Caco-2 (cell line): ENCODE results near the gene OSBPL8. TPM values are rescaled to one million over a fixed set of nuclear protein-coding genes. Genes with fewer than 3 reads are reported as not detected.

Experiments used
- BruUV-seq: library from RNA; stranded (reverse); fragments of 400-500 nt; replicated peaks from 2 replicates; lab custom pipeline; 2021; lab: Mats Ljungman, UMichigan
- CTCF ChIA-PET: fragments of 300-600 bp; sonication (Branson Sonifier 250); formaldehyde crosslinking; loops from one replicate; lab custom pipeline; 2022; ENCODE audit warnings: antibody characterized with exemption; lab: Charles Lee
- POLR2A ChIA-PET: fragments of 300-600 bp; sonication (Branson Sonifier 250); formaldehyde crosslinking; loops from one replicate; lab custom pipeline; 2022; ENCODE audit warnings: antibody characterized with exemption; lab: Charles Lee
- DNase-seq, 2 experiments: peaks; one replicate each; pipeline versions ENCODE4 v3.0.0 to v3.0.0-alpha.2; 2020 to 2022
- H3K27me3 ChIP-seq: replicated peaks from 2 replicates; pipeline ENCODE4 v1.6.0; 2011; ENCODE audit warnings: low read length; ENCODE audit not compliant: control insufficient read depth, insufficient read depth
- H3K36me3 ChIP-seq: 2 replicates; pipeline ENCODE4 v1.5.1; 2011; ENCODE audit warnings: low read length; ENCODE audit not compliant: control insufficient read depth, insufficient read depth
- H3K4me1 ChIP-seq: fragments of 250-450 bp; sonication (Bioruptor Pico); 2 replicates; pipeline ENCODE4 v1.5.1; 2020; ENCODE audit warnings: mild to moderate bottlenecking
- H3K4me3 ChIP-seq: 2 replicates; pipeline ENCODE4 v1.5.1; 2011; ENCODE audit warnings: low read depth, mild to moderate bottlenecking, control low read depth, low read length
- H3K9me3 ChIP-seq: fragments of 250-450 bp; sonication (Bioruptor Pico); 2 replicates; pipeline ENCODE4 v1.5.1; 2020; ENCODE audit warnings: mild to moderate bottlenecking, moderate library complexity
- H3K27ac Mint-ChIP-seq: one replicate; pipeline ENCODE4 v1.8.0; 2022; ENCODE audit warnings: mixed read lengths; ENCODE audit not compliant: unreplicated experiment
- H3K27me3 Mint-ChIP-seq: one replicate; pipeline ENCODE4 v1.8.0; 2022; ENCODE audit warnings: mixed read lengths; ENCODE audit not compliant: insufficient read depth, unreplicated experiment
- H3K36me3 Mint-ChIP-seq: one replicate; pipeline ENCODE4 v1.8.0; 2022; ENCODE audit warnings: mild to moderate bottlenecking, mixed read lengths; ENCODE audit not compliant: insufficient read depth, unreplicated experiment
- H3K4me1 Mint-ChIP-seq: one replicate; pipeline ENCODE4 v1.8.0; 2022; ENCODE audit warnings: low read depth, mixed read lengths; ENCODE audit not compliant: unreplicated experiment
- H3K4me3 Mint-ChIP-seq: one replicate; pipeline ENCODE4 v1.8.0; 2022; ENCODE audit warnings: mild to moderate bottlenecking, moderate library complexity, mixed read lengths; ENCODE audit not compliant: unreplicated experiment
- H3K9me3 Mint-ChIP-seq: one replicate; pipeline ENCODE4 v1.8.0; 2022; ENCODE audit warnings: mixed read lengths; ENCODE audit not compliant: unreplicated experiment
- CTCF ChIP-seq, 2 experiments: fragments of 200-600 bp in 1 of 2; IDR thresholded peaks; 1 replicate in 1 of 2; 2 replicates in 1 of 2; pipeline versions ENCODE4 v1.5.1 to v1.8.0; 2011 to 2022; ENCODE audit warnings: antibody characterized with exemption in 1 of 2, control low read depth in 1 of 2, inconsistent platforms in 1 of 2, low read depth in 1 of 2, low read length in 1 of 2, mild to moderate bottlenecking in 1 of 2, moderate library complexity in 1 of 2; ENCODE audit not compliant: insufficient read depth in 1 of 2, severe bottlenecking in 1 of 2, unreplicated experiment in 1 of 2
- intact Hi-C: fragments of 100-400 bp; cut with micrococcal nuclease; formaldehyde crosslinking; loops from one replicate; pipeline ENCODE4 v1.10.0; 2022; ENCODE audit not compliant: unreplicated experiment
- total RNA-seq: library from RNA; stranded (reverse); gene quantifications from 2 replicates; pipeline ENCODE4 v1.2.3, GENCODE V29; 2022

OSBPL8 gene
- total RNA-seq, 1 experiment from 2014 or later: 50.0 TPM

DNA sequence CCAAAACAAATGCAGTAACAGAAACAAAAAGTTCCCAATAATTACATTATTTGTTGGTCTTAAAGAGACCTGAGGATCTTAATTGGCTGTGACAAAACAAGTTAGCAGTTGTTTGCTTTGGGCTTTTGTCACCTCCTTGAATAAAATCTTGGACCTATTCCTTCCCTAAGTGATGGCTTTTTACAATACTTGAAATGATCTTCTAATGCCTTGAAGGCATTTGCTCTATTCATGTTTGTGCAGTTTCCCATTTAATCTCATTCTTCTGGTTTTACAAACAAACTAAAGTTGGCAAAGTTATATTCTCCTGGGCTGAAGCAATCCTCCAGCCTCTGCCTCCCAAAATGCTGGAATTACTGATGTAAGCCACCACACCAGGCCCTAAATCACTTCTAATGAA is 98.8 kb downstream of the OSBPL8 start:
- CTCF ChIA-PET: no interaction called here
- no peak for TF ChIP-seq CTCF (IDR thresholded peaks at IDR 0.05; ENCODE audit: insufficient read depth in 1 of 2, low read depth in 1 of 2, low read length in 1 of 2, severe bottlenecking in 1 of 2, unreplicated experiment in 1 of 2)

GRCh38 chr12:76457818-76458217 is 101.8 kb downstream of the OSBPL8 start:
- POLR2A ChIA-PET: no interaction called here
- intact Hi-C loops: no loop called here
- H3K9me3 ChIP-seq: no peaks in the 10 kb centered on the region
- no peaks in the 10 kb centered on the region for H3K27me3 Mint-ChIP-seq
- no TSS peak for BruUV-seq
- TF ChIP-seq CTCF (IDR thresholded peaks at IDR 0.05; ENCODE audit: insufficient read depth in 1 of 2, low read depth in 1 of 2, low read length in 1 of 2, severe bottlenecking in 1 of 2, unreplicated experiment in 1 of 2): no peak
- H3K4me3 Mint-ChIP-seq: no peak overlapping the region
- peaks cover 8% of the 10 kb centered on the region for H3K4me1 ChIP-seq
- H3K36me3 Mint-ChIP-seq: peaks cover 2% of the 10 kb centered on the region
- H3K27ac Mint-ChIP-seq: no peak overlapping the region
- H3K27me3 ChIP-seq: no peaks in the 10 kb centered on the region
- no peak overlapping the region for H3K4me3 ChIP-seq
- peaks cover 12% of the 10 kb centered on the region for H3K4me1 Mint-ChIP-seq
- CTCF ChIA-PET: no interaction called here
- H3K36me3 ChIP-seq: no peaks in the 10 kb centered on the region
- H3K9me3 Mint-ChIP-seq: peaks cover 6% of the 10 kb centered on the region
- no peak for DNase-seq

More for the DNA sequence above, 98.8 kb downstream of the OSBPL8 start:
- POLR2A ChIA-PET: no interaction called here
- no peaks in the 10 kb centered on the region for H3K27me3 Mint-ChIP-seq
- Histone ChIP-seq H3K36me3 (no peaks in the 10 kb centered on the region), H3K4me3 (no peak overlapping the region), H3K27me3 (no peaks in the 10 kb centered on the region), H3K9me3 (no peaks in the 10 kb centered on the region), H3K4me1 (no peaks in the 10 kb centered on the region; the same call in 1 of the 2 replicates)
- no peak overlapping the region for H3K27ac Mint-ChIP-seq
- intact Hi-C loops: loop anchor here (5.0 kb wide), 1 partner anchor 126 kb away; no protein-coding TSS in a partner anchor
- H3K36me3 Mint-ChIP-seq: no peaks in the 10 kb centered on the region
- no TSS peak for BruUV-seq
- no peak for DNase-seq
- H3K9me3 Mint-ChIP-seq: no peaks in the 10 kb centered on the region
- no peak overlapping the region for H3K4me3 Mint-ChIP-seq
- peaks cover 12% of the 10 kb centered on the region for H3K4me1 Mint-ChIP-seq

- BruUV-seq: no TSS peak
- Mint-ChIP-seq H3K9me3 (peaks cover 14% of the 10 kb centered on the region), H3K4me3 (no peak overlapping the region), H3K27ac (no peak overlapping the region), H3K27me3 (no peaks in the 10 kb centered on the region), H3K36me3 (peaks cover 6% of the 10 kb centered on the region), H3K4me1 (peaks cover 13% of the 10 kb centered on the region)
- Histone ChIP-seq H3K27me3 (no peaks in the 10 kb centered on the region), H3K9me3 (no peaks in the 10 kb centered on the region), H3K4me3 (no peak overlapping the region), H3K4me1 (peaks cover 13% of the 10 kb centered on the region), H3K36me3 (no peaks in the 10 kb centered on the region)
- intact Hi-C loops: no loop called here
- TF ChIP-seq CTCF (IDR thresholded peaks at IDR 0.05; ENCODE audit: insufficient read depth in 1 of 2, low read depth in 1 of 2, low read length in 1 of 2, severe bottlenecking in 1 of 2, unreplicated experiment in 1 of 2): no peak
- ChIA-PET POLR2A (no interaction called here), CTCF (interaction anchor here (2.4 kb wide), 1 partner anchor 109 kb away, joined by 17 read pairs; the partner anchor contains the start of gene BBS10)
- no peak for DNase-seq
Measured at GRCh38 chr12:76457010-76457409, 102.6 kb downstream of the OSBPL8 start.
